ENCODE data around the gene OSBPL6. TPM values are rescaled to one million over a fixed set of nuclear protein-coding genes. Genes with fewer than 3 reads are reported as not detected.

OSBPL6 gene
- total RNA-seq, 4 donors from 2014 or later = 11.6 to 51.1 (median 40.7) TPM

- no peaks in the 10 kb centered on the region for H3K9me3 ChIP-seq
- H3K36me3 ChIP-seq = no peaks in the 10 kb centered on the region
- peaks cover 43 to 61% of the 10 kb centered on the region in 2 donors for H3K4me1 ChIP-seq
- DNase-seq (no peak), ATAC-seq (no peak)
- H3K27me3 ChIP-seq = no peaks in the 10 kb centered on the region
- TF ChIP-seq CTCF (IDR thresholded peaks at IDR 0.05 in 4 of 5, conservative IDR thresholded peaks at IDR 0.05 in 1 of 5) (no peak), POLR2A (IDR thresholded peaks at IDR 0.05) (no peak)
- intact Hi-C loops (cut with DNase I; ENCODE audit: low total_unique reads) (loop anchor here (1.0 to 5.0 kb wide), 3 partner anchors 85 to 167 kb away; partner anchors contain the start of genes OSBPL6 and RBM45), in situ Hi-C loops (cut with MboI; ENCODE audit: low sequenced_read_pairs in 4 of 4) (loop anchor here in 3 of 4 donors (10.0 to 25.0 kb wide), 2 partner anchors 142 to 145 kb away; no protein-coding TSS in a partner anchor)
- H3K4me3 ChIP-seq = no peak overlapping the region
- H3K27ac ChIP-seq = peak overlapping the region in 2 of 4 donors; percentile 29 to 33
Observed at GRCh38 chr2:178279636-178280035, 85.3 kb downstream of the OSBPL6 start.

GRCh38 chr2:178280244-178280852, 86.0 kb downstream of the OSBPL6 start:
- no peaks in the 10 kb centered on the region for H3K9me3 ChIP-seq
- no peak overlapping the region for H3K4me3 ChIP-seq
- H3K27me3 ChIP-seq = no peaks in the 10 kb centered on the region
- peaks cover 47 to 58% of the 10 kb centered on the region in 2 donors for H3K4me1 ChIP-seq
- ATAC-seq (peak in 1 of 2 donors; percentile 55), DNase-seq (no peak)
- in situ Hi-C loops (cut with MboI; ENCODE audit: low sequenced_read_pairs in 4 of 4) (loop anchor here in 2 of 4 donors (10.0 to 25.0 kb wide), 2 partner anchors 143 to 146 kb away; no protein-coding TSS in a partner anchor), intact Hi-C loops (cut with DNase I; ENCODE audit: low total_unique reads) (loop anchor here (2.0 kb wide), 1 partner anchor 86 kb away; the partner anchor contains the start of gene OSBPL6)
- peak overlapping the region in 2 of 4 donors; percentile 29 to 33 for H3K27ac ChIP-seq
- H3K36me3 ChIP-seq = no peaks in the 10 kb centered on the region
- peak; percentile 67 to 80 (median 72) for TF ChIP-seq CTCF (IDR thresholded peaks at IDR 0.05 in 4 of 5, conservative IDR thresholded peaks at IDR 0.05 in 1 of 5)
- TF ChIP-seq POLR2A (IDR thresholded peaks at IDR 0.05) = no peak

- H3K27ac ChIP-seq = peak overlapping the region in 2 of 4 donors; percentile 69 to 78
- DNase-seq (no peak), ATAC-seq (no peak)
- TF ChIP-seq CTCF (IDR thresholded peaks at IDR 0.05 in 4 of 5, conservative IDR thresholded peaks at IDR 0.05 in 1 of 5) (no peak), POLR2A (IDR thresholded peaks at IDR 0.05) (no peak)
- peaks cover 52 to 56% of the 10 kb centered on the region in 2 donors for H3K4me1 ChIP-seq
- in situ Hi-C loops (cut with MboI; ENCODE audit: low sequenced_read_pairs in 4 of 4) (loop anchor here in 2 of 4 donors (10.0 to 25.0 kb wide), 2 partner anchors 145 to 147 kb away; no protein-coding TSS in a partner anchor), intact Hi-C loops (cut with DNase I; ENCODE audit: low total_unique reads) (no loop called here)
- no peaks in the 10 kb centered on the region for H3K36me3 ChIP-seq
- no peaks in the 10 kb centered on the region for H3K9me3 ChIP-seq
- H3K27me3 ChIP-seq = no peaks in the 10 kb centered on the region
- H3K4me3 ChIP-seq = no peak overlapping the region
Observed at GRCh38 chr2:178282075-178282815, 87.9 kb downstream of the OSBPL6 start.

GRCh38 chr2:178283341-178283918, 89.1 kb downstream of the OSBPL6 start:
- in situ Hi-C loops (cut with MboI; ENCODE audit: low sequenced_read_pairs in 4 of 4) = loop anchor here in 2 of 4 donors (10.0 to 25.0 kb wide), 2 partner anchors 146 to 149 kb away; no protein-coding TSS in a partner anchor
- peak overlapping the region; percentile 62 to 78 (median 69) for H3K27ac ChIP-seq

More at GRCh38 chr2:178283341-178283918, 89.1 kb downstream of the OSBPL6 start:
- peak in 1 of 2 donors; percentile 20 for ATAC-seq
- Histone ChIP-seq H3K4me1 (peaks cover 41 to 47% of the 10 kb centered on the region in 2 donors), H3K27me3 (no peaks in the 10 kb centered on the region), H3K9me3 (no peaks in the 10 kb centered on the region), H3K36me3 (no peaks in the 10 kb centered on the region), H3K4me3 (no peak overlapping the region)
- no peak for DNase-seq
- intact Hi-C loops (cut with DNase I; ENCODE audit: low total_unique reads) = no loop called here
- TF ChIP-seq POLR2A (IDR thresholded peaks at IDR 0.05) = no peak
- no peak for TF ChIP-seq CTCF (IDR thresholded peaks at IDR 0.05 in 4 of 5, conservative IDR thresholded peaks at IDR 0.05 in 1 of 5)

Measured in gastrocnemius medialis (tissue), 4 donors.